Measurements from ENCODE around the gene MYBPH.

The MYBPH gene

GRCh38 chr1:203165101-203165799, 10.4 kb downstream of the MYBPH start:
- no peak for DNase-seq

GRCh38 chr1:203163891-203164635, 11.6 kb downstream of the MYBPH start:
- no peak for DNase-seq

- DNase-seq = no peak
Observed at GRCh38 chr1:203162403-203162802, 13.2 kb downstream of the MYBPH start.

GRCh38 chr1:203161703-203162102, 13.9 kb downstream of the MYBPH start:
- no peak for DNase-seq

GRCh38 chr1:203161175-203161574, 14.5 kb downstream of the MYBPH start:
- no peak for DNase-seq

- DNase-seq = no peak
Observed at GRCh38 chr1:203159844-203160243, 15.8 kb downstream of the MYBPH start.

- no peak for DNase-seq
Observed at GRCh38 chr1:203158960-203159665, 16.5 kb downstream of the MYBPH start.

- DNase-seq = no peak
Observed at GRCh38 chr1:203158423-203158822, 17.2 kb downstream of the MYBPH start.

GRCh38 chr1:203156280-203156679, 19.3 kb downstream of the MYBPH start:
- no peak for DNase-seq

GRCh38 chr1:203153989-203154821, 21.4 kb downstream of the MYBPH start:
- DNase-seq = no peak

GRCh38 chr1:203153051-203153988, 22.3 kb downstream of the MYBPH start:
- no peak for DNase-seq

GRCh38 chr1:203152158-203153034, 23.2 kb downstream of the MYBPH start:
- no peak for DNase-seq

GRCh38 chr1:203151362-203152157, 24.1 kb downstream of the MYBPH start:
- no peak for DNase-seq

- no peak for DNase-seq
Observed at GRCh38 chr1:203150511-203151297, 24.9 kb downstream of the MYBPH start.

GRCh38 chr1:203149188-203149840, 26.3 kb downstream of the MYBPH start:
- no peak for DNase-seq

- no peak for DNase-seq
Observed at GRCh38 chr1:203148579-203148978, 27.0 kb downstream of the MYBPH start.

GRCh38 chr1:203148127-203148526, 27.5 kb downstream of the MYBPH start:
- no peak for DNase-seq

GRCh38 chr1:203147376-203147775, 28.2 kb downstream of the MYBPH start:
- no peak for DNase-seq
